ENCODE data around the gene PRPF6. TPM values are rescaled to one million over a fixed set of nuclear protein-coding genes. Genes with fewer than 3 reads are reported as not detected.

PRPF6 gene
- polyA plus RNA-seq, 1 experiment: 38.5 TPM

GRCh38 chr20:63945921-63946920 is 34.7 kb upstream of the PRPF6 start:
- peaks cover 15% of the 10 kb centered on the region; the same call in 1 of the 2 replicates for H3K9me3 ChIP-seq (ENCODE audit: control insufficient read depth, insufficient read depth, low read length)
- TF ChIP-seq, protein P1, sequence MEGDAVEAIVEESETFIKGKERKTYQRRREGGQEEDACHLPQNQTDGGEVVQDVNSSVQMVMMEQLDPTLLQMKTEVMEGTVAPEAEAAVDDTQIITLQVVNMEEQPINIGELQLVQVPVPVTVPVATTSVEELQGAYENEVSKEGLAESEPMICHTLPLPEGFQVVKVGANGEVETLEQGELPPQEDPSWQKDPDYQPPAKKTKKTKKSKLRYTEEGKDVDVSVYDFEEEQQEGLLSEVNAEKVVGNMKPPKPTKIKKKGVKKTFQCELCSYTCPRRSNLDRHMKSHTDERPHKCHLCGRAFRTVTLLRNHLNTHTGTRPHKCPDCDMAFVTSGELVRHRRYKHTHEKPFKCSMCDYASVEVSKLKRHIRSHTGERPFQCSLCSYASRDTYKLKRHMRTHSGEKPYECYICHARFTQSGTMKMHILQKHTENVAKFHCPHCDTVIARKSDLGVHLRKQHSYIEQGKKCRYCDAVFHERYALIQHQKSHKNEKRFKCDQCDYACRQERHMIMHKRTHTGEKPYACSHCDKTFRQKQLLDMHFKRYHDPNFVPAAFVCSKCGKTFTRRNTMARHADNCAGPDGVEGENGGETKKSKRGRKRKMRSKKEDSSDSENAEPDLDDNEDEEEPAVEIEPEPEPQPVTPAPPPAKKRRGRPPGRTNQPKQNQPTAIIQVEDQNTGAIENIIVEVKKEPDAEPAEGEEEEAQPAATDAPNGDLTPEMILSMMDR (IDR thresholded peaks at IDR 0.05; ENCODE audit: low read depth, low read length): no peak
- H3K4me3 ChIP-seq (ENCODE audit: low read depth, low read length): no peak overlapping the region
- DNase-seq (ENCODE audit: low read depth, low spot score): no peak
- ChIA-PET CTCF (no interaction called here), POLR2A (no interaction called here)
- H3K27me3 ChIP-seq (ENCODE audit: control insufficient read depth, insufficient read depth, low read length): no peaks in the 10 kb centered on the region
- no peak overlapping the region for H3K27ac ChIP-seq (ENCODE audit: low read depth, low read length)

DNA sequence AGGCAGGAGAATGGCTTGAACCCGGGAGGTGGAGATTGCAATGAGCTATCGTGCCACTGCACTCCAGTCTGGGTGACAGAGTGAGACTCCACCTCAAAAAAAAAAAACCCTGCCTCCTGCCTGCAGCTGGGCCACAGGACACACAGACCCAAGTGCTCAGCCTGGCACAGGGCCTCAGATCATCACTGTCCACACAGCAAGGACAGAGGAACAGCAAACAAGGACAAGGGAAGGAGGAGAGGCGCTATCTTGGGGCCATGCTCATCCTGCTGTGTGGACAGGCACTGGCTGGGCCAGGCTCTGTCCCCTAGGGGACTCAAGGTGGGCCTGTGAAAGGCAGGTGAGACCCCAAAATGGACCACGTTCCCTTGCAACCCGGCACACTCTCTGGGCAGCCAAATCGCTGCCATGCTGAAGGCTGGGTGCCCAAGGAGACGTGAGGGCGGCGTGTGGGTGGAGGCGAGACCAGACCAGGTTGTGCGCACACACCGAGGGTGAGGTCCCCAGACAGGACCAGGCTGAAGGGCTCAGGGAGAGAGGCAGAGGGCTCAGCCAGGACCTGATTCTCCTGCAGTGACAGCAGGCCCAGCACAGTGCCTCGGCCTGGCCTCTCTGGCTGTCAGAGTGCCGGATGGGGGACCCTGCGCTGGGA is 33.8 kb upstream of the PRPF6 start:
- no peaks in the 10 kb centered on the region for H3K27me3 ChIP-seq (ENCODE audit: control insufficient read depth, insufficient read depth, low read length)
- DNase-seq (ENCODE audit: low read depth, low spot score): no peak
- no peak overlapping the region for H3K4me3 ChIP-seq (ENCODE audit: low read depth, low read length)
- TF ChIP-seq, protein P1 (IDR thresholded peaks at IDR 0.05; ENCODE audit: low read depth, low read length): no peak
- ChIA-PET POLR2A (no interaction called here), CTCF (no interaction called here)
- H3K27ac ChIP-seq (ENCODE audit: low read depth, low read length): no peak overlapping the region
- peaks cover 10% of the 10 kb centered on the region; the same call in 1 of the 2 replicates for H3K9me3 ChIP-seq (ENCODE audit: control insufficient read depth, insufficient read depth, low read length)

DNA sequence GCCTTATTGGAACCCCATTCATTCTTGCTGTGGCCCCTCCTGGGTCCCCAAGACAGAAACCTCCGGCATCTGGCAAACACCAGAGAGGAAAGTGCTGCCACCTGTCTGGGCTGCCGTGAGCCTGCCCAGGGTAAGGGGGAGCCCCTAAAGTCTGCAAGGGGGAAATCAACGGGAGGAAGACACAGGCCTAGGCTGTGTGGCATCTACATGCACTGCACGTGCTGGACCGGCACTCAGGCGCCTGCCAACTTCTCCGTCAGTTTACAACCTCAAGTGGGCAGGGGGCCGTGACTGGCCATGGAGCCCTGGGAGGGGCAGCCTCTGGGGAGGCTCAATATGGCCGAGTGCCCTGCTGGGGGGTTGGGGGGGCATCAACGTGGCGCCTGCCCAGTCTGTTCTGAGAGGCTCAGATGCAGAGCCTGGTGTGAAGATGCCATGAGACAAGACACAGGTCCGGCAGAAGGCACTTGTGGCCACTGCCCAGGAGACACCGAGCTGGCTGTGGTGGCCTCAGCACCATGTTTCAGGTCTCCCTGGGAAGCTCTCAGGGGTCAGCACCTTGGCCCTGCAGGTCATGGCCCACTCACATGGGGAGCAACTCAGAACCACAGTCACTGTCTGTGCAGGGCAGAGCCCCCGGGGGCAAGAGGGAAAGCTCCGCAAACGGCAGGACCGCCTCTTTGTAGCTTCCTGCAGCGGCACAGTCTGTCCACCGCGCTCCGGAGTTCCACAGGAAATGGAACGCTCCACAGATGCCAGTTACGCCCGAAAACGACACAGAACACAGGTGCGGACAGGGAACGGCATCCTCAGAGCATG is 33.1 kb upstream of the PRPF6 start:
- H3K4me3 ChIP-seq (ENCODE audit: low read depth, low read length): no peak overlapping the region
- TF ChIP-seq, protein P1 (IDR thresholded peaks at IDR 0.05; ENCODE audit: low read depth, low read length): no peak
- H3K27ac ChIP-seq (ENCODE audit: low read depth, low read length): no peak overlapping the region
- peaks cover 10% of the 10 kb centered on the region; the same call in 1 of the 2 replicates for H3K9me3 ChIP-seq (ENCODE audit: control insufficient read depth, insufficient read depth, low read length)
- H3K27me3 ChIP-seq (ENCODE audit: control insufficient read depth, insufficient read depth, low read length): no peaks in the 10 kb centered on the region
- POLR2A ChIA-PET: no interaction called here
- CTCF ChIA-PET: no interaction called here
- no peak for DNase-seq (ENCODE audit: low read depth, low spot score)

- Histone ChIP-seq H3K27me3 (ENCODE audit: control insufficient read depth, insufficient read depth, low read length) (no peaks in the 10 kb centered on the region), H3K4me3 (ENCODE audit: low read depth, low read length) (no peak overlapping the region), H3K9me3 (ENCODE audit: control insufficient read depth, insufficient read depth, low read length) (peaks cover 10% of the 10 kb centered on the region; the same call in 1 of the 2 replicates), H3K27ac (ENCODE audit: low read depth, low read length) (no peak overlapping the region)
- POLR2A ChIA-PET: no interaction called here
- DNase-seq (ENCODE audit: low read depth, low spot score): no peak
- CTCF ChIA-PET: no interaction called here
- TF ChIP-seq, protein P1 (IDR thresholded peaks at IDR 0.05; ENCODE audit: low read depth, low read length): no peak
Observed at GRCh38 chr20:63950701-63951397, 30.1 kb upstream of the PRPF6 start.
